Activated CD8-positive, alpha-beta memory T cell treated with anti-CD3 and anti-CD28 coated beads, Interleukin-2, amount 50 U/mL, for 1 hour (primary cell): ENCODE measurements around the gene TSHZ2.
"Not testable (repeated sequence)": the region's sequence is repeated elsewhere in the genome, so short reads cannot be mapped to it uniquely, and the experiment has no call there.

Experiments
- DNase-seq: peaks from one replicate; pipeline ENCODE4 v3.0.0-alpha.2; 2020; ENCODE audit errors: extremely low read depth

Gene TSHZ2

GRCh38 chr20:53087037-53087777 is 115.0 kb downstream of the TSHZ2 start:
- DNase-seq: no peak

- no peak for DNase-seq
Observed at GRCh38 chr20:53088786-53089185, 116.6 kb downstream of the TSHZ2 start.

- not testable (repeated sequence) for DNase-seq
Observed at GRCh38 chr20:53089851-53090250, 117.7 kb downstream of the TSHZ2 start.

- no peak for DNase-seq
Observed at GRCh38 chr20:53091789-53092188, 119.6 kb downstream of the TSHZ2 start.

GRCh38 chr20:53092772-53093300 is 120.7 kb downstream of the TSHZ2 start:
- no peak for DNase-seq

GRCh38 chr20:53097371-53097770 is 125.2 kb downstream of the TSHZ2 start:
- DNase-seq: no peak

- no peak for DNase-seq
Observed at GRCh38 chr20:53097791-53098190, 125.6 kb downstream of the TSHZ2 start.

GRCh38 chr20:53098621-53099020 is 126.5 kb downstream of the TSHZ2 start:
- no peak for DNase-seq

GRCh38 chr20:53099856-53100255 is 127.7 kb downstream of the TSHZ2 start:
- DNase-seq: no peak

GRCh38 chr20:53100476-53100911 is 128.3 kb downstream of the TSHZ2 start:
- no peak for DNase-seq

GRCh38 chr20:53101992-53102760 is 130.0 kb downstream of the TSHZ2 start:
- no peak for DNase-seq

- DNase-seq: no peak
Observed at GRCh38 chr20:53103124-53103523, 131.0 kb downstream of the TSHZ2 start.

- no peak for DNase-seq
Observed at GRCh38 chr20:53104884-53105283, 132.7 kb downstream of the TSHZ2 start.

- no peak for DNase-seq
Observed at GRCh38 chr20:53116733-53117132, 144.6 kb downstream of the TSHZ2 start.

GRCh38 chr20:53122853-53123252 is 150.7 kb downstream of the TSHZ2 start:
- DNase-seq: no peak

GRCh38 chr20:53124075-53124551 is 152.0 kb downstream of the TSHZ2 start:
- DNase-seq: no peak

GRCh38 chr20:53124803-53125202 is 152.6 kb downstream of the TSHZ2 start:
- no peak for DNase-seq

- DNase-seq: no peak
Observed at GRCh38 chr20:53126185-53126584, 154.0 kb downstream of the TSHZ2 start.

- no peak for DNase-seq
Observed at GRCh38 chr20:53127027-53127426, 154.9 kb downstream of the TSHZ2 start.

GRCh38 chr20:53128004-53128403 is 155.8 kb downstream of the TSHZ2 start:
- no peak for DNase-seq

GRCh38 chr20:53129563-53129962 is 157.4 kb downstream of the TSHZ2 start:
- no peak for DNase-seq

GRCh38 chr20:53130795-53131194 is 158.6 kb downstream of the TSHZ2 start:
- no peak for DNase-seq

- DNase-seq: no peak
Observed at GRCh38 chr20:53133125-53133524, 161.0 kb downstream of the TSHZ2 start.
